ENCODE results near the gene LCN1. TPM values are rescaled to one million over a fixed set of nuclear protein-coding genes. Genes with fewer than 3 reads are reported as not detected.

The LCN1 gene
- total and polyA plus RNA-seq, 2 experiments from 2014 or later, result 0.27 TPM; not detected in 1

GRCh38 chr9:135485385-135485784 lies 35.9 kb upstream of the LCN1 start:
- Histone ChIP-seq H3K4me3 (no peak overlapping the region), H3K79me2 (replicated peaks; ENCODE audit: insufficient read depth) (peaks cover 24% of the 10 kb centered on the region), H4K20me1 (replicated peaks; ENCODE audit: insufficient read depth) (peaks cover 11% of the 10 kb centered on the region; the same call in 1 of the 2 replicates), H3K4me1 (ENCODE audit: insufficient read depth) (peaks cover 10% of the 10 kb centered on the region), H2AFZ (no peak overlapping the region), H3K36me3 (ENCODE audit: insufficient read depth) (peaks cover 7% of the 10 kb centered on the region; the same call in 1 of the 2 replicates), H3K9me2 (ENCODE audit: insufficient read depth) (no peaks in the 10 kb centered on the region), H3K27me3 (ENCODE audit: insufficient read depth) (no peaks in the 10 kb centered on the region), H3K4me2 (no peak overlapping the region), H3F3A (replicated peaks; ENCODE audit: low read depth) (no peaks in the 10 kb centered on the region), H3K27ac (ENCODE audit: low read depth) (no peak overlapping the region)
- no peak for TF ChIP-seq STAT1 (IDR thresholded peaks at IDR 0.05; ENCODE audit: unreplicated experiment)
- DNase-seq (ENCODE audit: low spot score) (no peak), ATAC-seq (no peak)
- Mint-ChIP-seq H3K27ac (no peak overlapping the region), H3K27me3 (ENCODE audit: insufficient read depth, low read depth, poor library complexity) (no peaks in the 10 kb centered on the region), H3K4me3 (no peak overlapping the region; the same call in 2 of the 3 replicates), H3K4me1 (peaks cover 6% of the 10 kb centered on the region), H3K9me3 (no peaks in the 10 kb centered on the region), H3K36me3 (ENCODE audit: low read depth) (peaks cover 44% of the 10 kb centered on the region)

- no peak overlapping the region for H3K27ac ChIP-seq (ENCODE audit: low read depth)
- no peak for ATAC-seq
- DNase-seq (ENCODE audit: low spot score), result no peak
- peaks cover 44% of the 10 kb centered on the region for H3K36me3 Mint-ChIP-seq (ENCODE audit: low read depth)
- H4K20me1 ChIP-seq (replicated peaks; ENCODE audit: insufficient read depth), result peaks cover 10% of the 10 kb centered on the region; the same call in 1 of the 2 replicates
- H2AFZ ChIP-seq, result no peak overlapping the region
- H3K27me3 Mint-ChIP-seq (ENCODE audit: insufficient read depth, low read depth, poor library complexity), result no peaks in the 10 kb centered on the region
- no peaks in the 10 kb centered on the region for H3K9me3 Mint-ChIP-seq
- no peaks in the 10 kb centered on the region for H3K9me2 ChIP-seq (ENCODE audit: insufficient read depth)
- H3K4me1 ChIP-seq (ENCODE audit: insufficient read depth), result peaks cover 9% of the 10 kb centered on the region
- H3K4me3 Mint-ChIP-seq, result no peak overlapping the region
- H3K36me3 ChIP-seq (ENCODE audit: insufficient read depth), result peaks cover 7% of the 10 kb centered on the region; the same call in 1 of the 2 replicates
- no peak overlapping the region for H3K27ac Mint-ChIP-seq
- H3K4me3 ChIP-seq, result no peak overlapping the region
- H3K4me1 Mint-ChIP-seq, result peaks cover 6% of the 10 kb centered on the region
- H3F3A ChIP-seq (replicated peaks; ENCODE audit: low read depth), result no peaks in the 10 kb centered on the region
- H3K4me2 ChIP-seq, result no peak overlapping the region
- peaks cover 21% of the 10 kb centered on the region for H3K79me2 ChIP-seq (replicated peaks; ENCODE audit: insufficient read depth)
- H3K27me3 ChIP-seq (ENCODE audit: insufficient read depth), result no peaks in the 10 kb centered on the region
- TF ChIP-seq ETS1 (IDR thresholded peaks at IDR 0.05) (no peak), ZNF331 (CRISPR knock-in tag; IDR thresholded peaks at IDR 0.05; ENCODE audit: low read depth) (no peak), EZH2 (IDR thresholded peaks at IDR 0.05; ENCODE audit: low read depth, unreplicated experiment) (no peak), REST (IDR thresholded peaks at IDR 0.05; ENCODE audit: unreplicated experiment) (no peak), JUNB (IDR thresholded peaks at IDR 0.05; ENCODE audit: unreplicated experiment) (no peak), POLR2AphosphoS5 (IDR thresholded peaks at IDR 0.05; ENCODE audit: low read depth) (no peak), CREB1 (CRISPR knock-in tag; IDR thresholded peaks at IDR 0.05; ENCODE audit: low read depth) (no peak), ZNF462 (CRISPR knock-in tag; IDR thresholded peaks at IDR 0.05) (no peak), ZNF114 (CRISPR knock-in tag; IDR thresholded peaks at IDR 0.05) (no peak), NANOG (IDR thresholded peaks at IDR 0.05; ENCODE audit: borderline replicate concordance) (no peak), EZH2phosphoT487 (IDR thresholded peaks at IDR 0.05; ENCODE audit: unreplicated experiment) (no peak)
These were observed 35.4 kb upstream of the LCN1 start for GRCh38 chr9:135485832-135486231.

Measured in GM23338 (cell line).